Medulla oblongata (tissue), 1 donor: Measurements from ENCODE around the gene GCK.

ENCODE experiments used
- DNase-seq: peaks from one replicate; pipeline ENCODE4 v3.0.0-alpha.2; 2015; ENCODE audit errors: extremely low spot score

GCK gene

DNA sequence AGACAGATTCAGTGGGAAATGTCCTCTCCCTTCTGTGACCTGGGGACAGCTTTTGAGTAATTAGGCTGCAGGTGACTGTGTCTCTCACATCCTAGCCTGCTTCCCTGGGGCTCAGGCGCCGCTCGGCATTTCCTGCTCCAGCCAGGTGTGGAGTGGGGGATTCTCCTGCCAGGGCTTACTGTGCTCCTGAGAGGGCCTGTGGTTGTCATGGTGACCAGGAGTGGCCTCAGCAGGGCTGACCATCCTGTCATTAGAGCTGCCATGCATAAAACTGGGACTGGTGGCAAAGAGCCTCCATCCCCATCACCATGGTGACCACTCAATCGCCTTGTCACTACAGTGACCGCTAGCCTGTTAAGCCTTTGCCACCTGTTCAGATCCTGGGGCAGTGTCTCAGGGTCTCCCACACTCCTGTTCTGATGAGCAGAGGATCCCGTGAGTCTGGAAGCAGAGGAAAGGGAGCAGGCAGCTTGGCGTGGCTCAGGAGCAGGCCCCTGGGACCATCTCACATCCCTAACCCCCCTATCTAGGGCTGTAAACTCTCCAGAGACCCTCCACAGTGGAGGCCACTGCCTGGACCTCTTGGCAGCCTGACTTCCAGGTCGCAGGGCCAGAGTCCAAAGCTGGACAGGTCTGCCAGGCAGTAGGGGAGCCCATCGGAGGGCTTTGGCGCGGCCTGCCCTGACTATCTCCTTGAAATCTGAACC is at the start of gene GCK:
TSS of gene GCK (minus strand) at position 154 of the 707 bp plus-strand sequence. CDS start 486 bp downstream, outside the sequence.
- DNase-seq = no peak

DNA sequence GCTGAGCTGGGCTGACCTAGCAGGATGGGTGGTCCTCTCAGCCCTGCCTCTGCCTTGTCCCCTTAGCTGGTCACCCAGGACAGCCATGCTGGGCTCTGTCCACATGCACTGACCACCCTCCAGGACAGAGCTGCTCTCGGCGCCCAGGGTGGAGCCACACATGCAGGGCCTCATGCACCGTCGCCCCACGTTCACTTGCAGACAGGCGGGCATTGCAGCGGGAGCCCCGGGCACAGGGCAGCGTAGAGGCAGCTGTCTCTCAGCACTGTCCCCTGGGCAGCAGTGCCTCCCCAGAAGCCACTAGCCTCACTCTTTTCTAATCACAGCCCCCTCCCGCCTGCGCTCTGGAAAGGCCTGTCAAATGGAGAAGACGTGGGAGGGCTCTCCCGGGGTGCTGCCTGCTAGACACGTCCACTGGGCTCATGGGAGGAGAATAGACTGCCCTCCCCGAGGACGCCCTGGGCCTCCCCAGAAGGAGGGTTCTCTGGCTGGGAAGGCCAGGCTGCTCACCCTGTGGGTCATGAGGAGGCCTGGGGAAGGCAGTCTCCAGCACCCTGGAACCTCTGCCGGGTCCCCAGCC is 49.0 kb upstream of the GCK start:
- no peak for DNase-seq

DNA sequence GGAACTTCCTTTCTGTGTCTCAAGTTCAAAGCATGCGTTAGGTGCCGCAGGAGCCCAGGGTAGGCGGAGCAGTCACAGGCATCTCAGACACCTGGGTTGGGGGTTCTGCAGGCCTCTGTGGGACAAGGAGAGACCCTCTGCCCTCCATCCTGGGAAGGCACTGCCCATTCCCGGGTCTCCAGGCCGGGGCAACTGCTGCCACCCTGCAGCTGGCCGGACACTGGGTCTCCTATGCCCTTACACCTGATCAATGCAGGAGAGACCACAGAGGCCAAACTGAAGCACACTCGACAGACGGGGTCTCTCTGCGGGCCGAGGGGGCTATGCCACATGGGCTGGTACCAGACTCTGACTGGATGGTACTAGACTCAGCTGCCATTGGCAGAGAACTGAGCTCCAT is 48.5 kb upstream of the GCK start:
- DNase-seq = no peak

DNA sequence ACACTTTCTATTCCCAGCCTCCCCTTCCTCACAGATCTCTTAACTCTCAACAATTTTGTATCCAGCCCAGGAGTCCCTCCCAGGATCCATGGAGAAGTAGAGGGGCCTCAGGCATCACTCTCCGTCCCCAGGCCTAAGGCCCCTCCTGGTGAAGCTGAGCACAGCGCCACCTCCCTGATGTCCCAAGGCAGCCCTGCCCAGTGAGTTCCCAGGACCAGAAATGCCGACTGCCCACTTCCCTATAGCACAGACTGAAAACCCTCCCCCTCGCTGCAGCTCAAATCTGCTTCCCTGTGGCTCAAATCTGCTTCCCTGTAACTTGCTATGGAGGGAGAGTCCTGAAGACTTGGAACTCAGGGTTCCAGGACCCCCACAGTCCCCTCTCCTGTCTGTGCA is 47.1 kb upstream of the GCK start:
- DNase-seq = no peak

DNA sequence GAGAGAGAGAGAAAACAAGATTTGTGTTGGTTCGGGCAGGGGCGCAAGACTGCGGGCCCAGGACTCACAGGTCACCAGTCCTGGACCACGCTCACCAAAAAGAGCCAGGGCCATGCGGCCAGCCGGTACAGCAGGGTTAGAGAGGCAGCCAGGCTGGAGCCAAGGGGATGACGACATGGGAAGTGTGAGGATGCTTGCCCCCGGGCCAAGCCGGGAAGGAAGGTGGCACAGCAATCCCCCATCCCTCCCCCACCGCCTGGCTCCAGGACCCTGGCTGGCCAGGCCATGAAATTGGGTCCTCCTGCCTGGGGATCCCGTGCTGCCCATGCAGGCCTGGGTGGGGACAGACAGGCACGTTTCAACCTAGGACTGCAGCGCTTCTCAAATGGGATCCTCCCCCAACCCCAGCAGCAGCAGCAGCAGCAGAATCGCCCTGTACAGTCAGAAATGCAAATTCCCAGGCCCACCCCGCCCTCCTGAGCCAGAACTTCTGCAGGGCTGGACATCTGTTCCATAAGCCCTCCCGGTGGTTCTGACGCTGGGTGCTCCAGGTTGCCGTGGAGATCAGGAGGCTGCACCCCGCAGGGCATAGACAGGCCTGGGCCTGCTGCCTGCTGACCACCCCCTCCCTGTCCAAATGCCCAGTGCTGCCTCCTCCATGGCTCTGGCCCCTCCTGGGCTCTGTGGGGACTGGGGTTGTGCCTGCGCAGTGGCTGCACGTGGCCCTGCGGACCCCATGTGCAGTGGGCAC is 46.5 kb upstream of the GCK start:
- DNase-seq = peak; percentile 62

DNA sequence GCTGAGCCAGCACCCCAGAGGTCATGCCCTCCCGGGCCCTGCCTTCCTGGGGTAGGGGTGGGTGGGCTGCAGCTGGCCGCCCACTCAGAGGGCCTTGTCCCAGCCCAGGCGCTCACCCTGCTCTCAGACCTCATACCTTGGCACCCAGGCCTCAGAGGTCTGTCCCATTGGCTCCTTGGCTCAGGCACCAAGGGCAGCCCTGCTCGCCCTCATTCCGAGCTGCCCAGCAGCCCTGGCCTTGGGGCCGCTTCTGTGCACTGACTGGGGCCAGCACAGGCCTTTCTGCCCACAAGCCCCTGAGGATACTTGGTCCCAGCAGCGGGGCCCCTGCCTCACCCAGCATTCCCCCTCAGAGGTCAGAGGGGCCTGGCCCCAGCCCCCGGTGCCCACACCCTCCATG is 45.8 kb upstream of the GCK start:
- no peak for DNase-seq

DNA sequence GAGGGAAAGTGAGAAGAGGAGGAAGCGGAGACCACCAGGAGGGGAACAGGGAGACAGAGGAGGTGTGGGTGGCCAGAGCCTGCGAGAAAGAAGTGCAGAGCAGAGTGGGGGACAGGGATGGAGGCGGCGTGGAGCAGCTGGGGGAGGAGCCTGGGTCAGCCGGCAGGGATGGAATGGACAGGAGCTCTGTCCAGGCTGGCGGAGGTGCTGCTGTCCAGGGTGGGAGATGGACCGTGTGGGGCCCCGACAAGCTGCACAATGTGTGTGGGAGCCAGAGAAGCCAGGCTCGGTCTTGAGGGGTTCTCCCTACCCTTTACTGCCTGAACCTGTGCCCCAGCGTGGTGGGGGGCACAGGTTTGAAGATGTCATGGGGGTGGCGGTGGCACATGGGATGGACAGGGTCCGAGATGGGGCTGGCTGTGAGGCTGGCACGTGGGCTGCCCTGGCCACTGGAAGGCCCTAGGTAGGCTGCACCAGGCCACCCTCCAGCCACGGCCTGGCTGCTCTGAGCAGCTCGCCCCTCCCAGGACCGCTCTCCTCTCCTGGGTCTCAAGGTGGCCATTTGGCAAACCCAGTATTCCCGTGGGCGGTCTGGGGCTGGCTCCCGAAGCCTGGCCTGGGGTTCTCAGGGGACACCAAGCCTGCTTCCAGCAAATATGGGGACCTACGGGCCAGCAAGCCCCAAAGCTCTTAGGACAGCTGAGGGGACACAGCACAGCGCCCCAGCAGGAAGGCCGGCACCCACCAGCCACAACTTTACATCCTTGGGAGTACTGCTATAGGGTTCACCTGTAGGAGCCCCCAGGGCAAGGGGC is 43.9 kb upstream of the GCK start:
- DNase-seq = no peak

DNA sequence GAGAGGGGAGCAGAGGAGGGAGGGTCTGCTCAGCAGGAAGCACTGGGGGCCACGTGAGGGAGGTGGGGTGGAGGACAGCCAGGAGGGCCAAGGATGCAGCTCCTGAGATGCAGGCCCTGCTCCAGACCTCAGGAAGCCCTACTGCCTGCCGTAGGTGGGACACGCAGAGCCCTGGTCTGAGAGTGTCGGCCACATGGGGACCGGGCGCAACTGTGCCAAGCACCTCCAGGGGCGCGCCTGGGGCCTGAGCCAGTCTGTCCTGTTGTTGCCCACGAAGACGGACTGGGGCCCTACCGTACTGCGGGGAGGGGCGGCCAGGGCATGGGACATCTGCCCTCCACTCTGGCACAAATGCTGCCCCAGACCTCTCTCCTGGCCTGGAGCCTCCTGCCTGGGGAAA is 43.2 kb upstream of the GCK start:
- DNase-seq = no peak

DNA sequence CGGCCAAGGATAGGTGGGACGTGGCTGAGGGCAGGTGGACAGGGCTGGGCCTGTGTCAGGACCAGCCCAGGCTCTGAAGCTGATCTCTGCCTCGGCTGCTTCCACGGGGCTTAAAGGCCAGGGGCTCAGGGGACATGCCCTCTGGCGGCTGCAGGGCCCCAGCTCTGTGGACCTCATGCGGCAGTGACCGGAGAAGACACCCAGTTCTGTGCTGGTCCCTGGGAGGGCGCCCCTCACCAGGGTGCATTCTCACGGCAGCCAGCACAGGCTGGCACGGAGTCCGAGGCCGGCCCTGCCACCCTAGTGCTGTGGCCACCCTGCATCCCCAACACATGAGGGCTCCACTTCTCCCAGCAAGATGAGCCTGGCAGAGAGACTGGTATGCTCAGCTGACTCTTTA is 41.8 kb upstream of the GCK start:
- DNase-seq = no peak

DNA sequence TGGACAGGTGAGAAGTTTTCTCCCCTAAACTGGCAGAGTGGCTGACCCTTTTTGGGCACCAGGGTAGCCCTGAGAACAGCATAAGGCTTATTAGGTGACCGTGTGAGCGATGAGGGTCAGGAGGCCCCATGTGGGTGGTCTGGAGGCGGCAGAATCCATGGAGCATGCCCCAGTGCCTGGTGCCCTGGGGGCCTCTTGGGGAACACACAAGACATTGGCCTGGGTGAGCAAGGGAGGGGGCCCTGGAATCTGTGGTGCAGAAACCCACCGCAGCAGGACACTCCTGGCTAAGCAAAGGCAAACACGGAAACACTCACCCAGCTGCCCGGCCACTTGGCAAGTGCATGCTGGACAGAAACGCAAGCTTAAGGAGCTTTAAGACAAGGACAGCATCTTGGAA is 41.0 kb upstream of the GCK start:
- DNase-seq = no peak

DNA sequence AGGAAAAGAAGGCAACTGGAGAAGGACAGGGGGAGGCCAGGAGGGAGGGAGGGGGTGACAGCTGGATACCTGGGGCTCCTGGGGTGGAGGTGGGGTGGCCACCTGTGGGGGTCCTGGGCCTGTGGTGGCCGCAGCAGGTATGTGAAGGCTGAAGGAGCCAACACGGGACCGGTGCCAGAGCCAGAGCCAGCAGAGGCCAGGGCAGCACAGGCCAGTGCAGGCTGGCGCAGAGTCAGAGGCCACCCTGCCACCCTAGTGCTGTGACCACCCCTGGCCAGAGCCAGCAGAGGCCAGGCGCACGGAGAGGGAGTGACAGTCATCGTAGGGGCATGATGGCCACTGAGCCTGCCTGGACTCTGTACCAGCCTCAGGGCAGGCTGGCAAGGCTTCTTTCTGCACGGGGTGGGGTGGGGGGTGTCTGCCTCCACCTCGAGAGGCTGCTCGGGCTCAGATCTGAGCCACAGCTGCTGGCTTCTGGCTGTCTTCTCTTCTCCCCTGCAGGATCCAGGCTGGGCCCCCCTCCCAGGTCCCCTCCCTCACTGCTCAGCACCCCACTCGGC is 40.4 kb upstream of the GCK start:
- DNase-seq = no peak

DNA sequence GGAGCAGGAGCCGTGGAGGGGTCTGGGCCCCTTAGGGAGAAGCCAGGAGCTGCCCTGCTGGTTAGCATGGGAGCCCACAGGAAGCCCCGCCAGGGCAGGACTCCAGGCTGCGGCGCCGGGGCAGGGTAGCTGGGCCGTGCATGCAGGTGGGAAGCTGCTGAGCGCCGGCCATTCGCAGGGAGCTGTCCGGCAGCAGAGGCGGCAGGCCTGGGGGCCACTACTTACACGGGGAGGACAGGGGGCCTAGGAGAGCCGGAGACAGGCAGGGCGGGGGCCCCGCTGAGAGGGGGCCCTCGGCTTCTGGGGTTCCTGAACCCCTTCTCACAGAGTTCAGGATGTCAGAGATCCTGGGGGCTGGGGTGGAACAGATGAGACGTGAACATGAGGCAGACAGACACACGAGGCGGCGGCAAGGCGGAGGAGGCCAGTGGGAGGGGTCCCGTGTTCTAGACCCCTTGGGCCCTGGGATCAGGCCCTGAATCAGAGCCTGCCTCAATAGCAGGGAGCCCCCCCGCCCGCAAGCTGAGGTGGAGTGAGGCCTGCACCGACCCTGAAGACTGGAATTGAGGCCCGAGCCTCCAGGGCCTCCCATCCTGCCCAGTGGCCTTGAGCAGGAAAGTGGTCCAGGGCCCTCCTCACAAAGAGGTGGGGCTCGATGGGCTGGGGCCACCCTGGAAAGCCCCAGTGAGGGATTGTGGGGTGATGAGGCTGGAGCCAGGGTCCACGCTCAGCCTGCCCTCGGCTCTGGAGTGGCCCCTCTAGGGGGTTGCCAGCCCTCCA is 39.5 kb upstream of the GCK start:
- no peak for DNase-seq

DNA sequence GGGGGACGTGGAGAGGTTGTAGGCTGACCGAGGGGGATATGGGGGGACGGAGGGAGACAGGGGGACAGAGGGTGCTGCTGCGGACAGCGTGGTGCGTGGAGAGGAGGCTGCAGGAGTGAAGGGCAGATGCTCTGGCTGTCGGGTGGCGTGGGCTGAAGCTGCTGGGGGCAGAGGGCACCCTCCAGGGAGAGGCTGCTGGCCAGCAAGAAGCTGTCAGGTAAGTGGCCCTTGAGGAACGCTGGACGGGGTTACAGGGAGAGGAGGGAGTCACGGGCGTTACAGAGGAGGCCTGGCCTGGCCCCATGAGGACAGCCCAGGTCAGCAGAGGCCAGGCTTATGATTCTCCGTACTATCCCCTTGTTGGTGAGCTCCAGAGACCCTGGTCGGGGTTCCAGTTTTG is 38.7 kb upstream of the GCK start:
- no peak for DNase-seq

DNA sequence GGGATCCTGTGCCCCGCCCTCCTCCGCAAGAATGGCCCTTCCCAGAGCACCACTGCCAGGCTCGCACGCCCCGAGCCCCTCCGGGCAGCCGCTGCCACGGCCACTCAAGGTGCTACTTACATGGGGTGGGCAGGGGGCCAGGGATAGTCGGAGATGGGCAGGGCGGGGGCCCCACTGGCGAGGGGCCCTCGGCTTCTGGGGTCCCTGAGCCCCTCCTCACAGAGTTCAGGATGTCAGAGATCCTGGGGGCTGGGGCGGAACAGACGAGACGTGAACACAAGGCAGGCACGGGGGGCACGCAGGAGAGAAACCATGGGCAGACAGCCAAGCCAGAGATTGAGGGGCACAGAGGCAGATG is 37.1 kb upstream of the GCK start:
- no peak for DNase-seq

DNA sequence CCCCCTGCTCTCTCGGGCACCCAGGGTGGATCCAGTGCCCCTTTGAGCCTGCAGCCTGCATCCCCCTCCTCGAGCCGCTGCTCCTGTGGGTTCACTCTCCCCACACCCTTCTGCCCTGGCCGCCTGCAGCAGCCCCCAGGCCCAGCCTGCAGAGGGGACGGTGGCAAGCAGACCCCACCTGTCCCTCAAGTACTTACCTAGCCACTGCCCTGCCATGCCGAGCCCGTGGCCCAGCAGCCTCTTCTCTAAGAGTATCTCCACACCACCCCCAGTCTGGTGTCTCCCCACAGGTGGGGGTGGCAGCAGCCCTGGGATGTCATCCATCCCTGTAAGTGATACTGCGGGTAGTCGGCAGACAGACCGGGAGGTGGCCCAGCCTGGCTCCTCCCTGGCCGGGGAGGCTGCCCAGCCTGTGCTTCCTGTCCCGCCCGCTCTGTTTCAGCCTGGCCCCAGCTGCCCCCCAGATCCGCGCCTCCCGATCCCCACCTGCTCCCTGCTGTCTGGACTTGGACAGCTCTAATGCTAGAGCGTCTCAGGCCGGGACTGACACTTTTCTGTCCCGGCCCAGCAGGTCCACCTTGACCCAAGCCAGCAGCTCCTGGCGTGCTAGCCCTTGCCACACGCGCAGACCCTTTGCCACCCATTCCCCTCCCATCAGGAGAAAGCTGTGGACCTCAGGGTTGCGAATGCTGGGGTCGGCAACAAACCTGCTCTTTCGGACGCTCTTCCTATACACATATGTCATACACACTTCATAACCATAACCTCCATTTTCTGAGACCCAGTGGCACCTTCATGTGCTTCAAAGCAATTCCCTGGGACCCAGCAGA is 36.5 kb upstream of the GCK start:
- DNase-seq = no peak

DNA sequence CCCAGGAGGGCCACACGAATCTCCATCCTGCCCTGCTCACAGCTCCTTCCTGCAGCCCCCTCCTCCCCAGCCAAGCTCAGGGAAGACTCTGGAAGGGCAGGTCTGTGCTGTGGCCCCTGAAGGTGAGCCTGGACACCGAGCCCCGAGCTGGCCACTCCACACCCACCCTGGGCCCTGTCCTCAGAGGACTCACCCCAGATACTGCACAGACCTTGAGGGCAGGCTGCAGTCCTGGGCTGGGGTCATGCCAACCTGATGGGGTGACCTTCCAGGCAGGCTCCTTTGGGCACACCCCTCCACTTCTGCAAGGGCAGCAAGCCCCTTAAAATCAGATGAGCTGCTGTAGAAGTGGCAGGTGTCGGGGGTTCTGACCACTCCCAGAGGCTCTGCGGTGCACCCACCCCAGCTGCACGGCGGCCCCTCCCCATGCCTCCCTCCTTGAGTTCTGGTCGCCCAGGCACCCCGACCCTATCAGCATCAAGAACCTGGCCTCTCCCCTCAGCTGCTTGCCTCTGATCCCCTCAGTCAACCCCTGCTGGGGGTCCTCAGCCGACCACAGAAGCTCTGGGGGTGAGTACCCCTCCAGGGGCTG is 35.8 kb upstream of the GCK start:
- no peak for DNase-seq

DNA sequence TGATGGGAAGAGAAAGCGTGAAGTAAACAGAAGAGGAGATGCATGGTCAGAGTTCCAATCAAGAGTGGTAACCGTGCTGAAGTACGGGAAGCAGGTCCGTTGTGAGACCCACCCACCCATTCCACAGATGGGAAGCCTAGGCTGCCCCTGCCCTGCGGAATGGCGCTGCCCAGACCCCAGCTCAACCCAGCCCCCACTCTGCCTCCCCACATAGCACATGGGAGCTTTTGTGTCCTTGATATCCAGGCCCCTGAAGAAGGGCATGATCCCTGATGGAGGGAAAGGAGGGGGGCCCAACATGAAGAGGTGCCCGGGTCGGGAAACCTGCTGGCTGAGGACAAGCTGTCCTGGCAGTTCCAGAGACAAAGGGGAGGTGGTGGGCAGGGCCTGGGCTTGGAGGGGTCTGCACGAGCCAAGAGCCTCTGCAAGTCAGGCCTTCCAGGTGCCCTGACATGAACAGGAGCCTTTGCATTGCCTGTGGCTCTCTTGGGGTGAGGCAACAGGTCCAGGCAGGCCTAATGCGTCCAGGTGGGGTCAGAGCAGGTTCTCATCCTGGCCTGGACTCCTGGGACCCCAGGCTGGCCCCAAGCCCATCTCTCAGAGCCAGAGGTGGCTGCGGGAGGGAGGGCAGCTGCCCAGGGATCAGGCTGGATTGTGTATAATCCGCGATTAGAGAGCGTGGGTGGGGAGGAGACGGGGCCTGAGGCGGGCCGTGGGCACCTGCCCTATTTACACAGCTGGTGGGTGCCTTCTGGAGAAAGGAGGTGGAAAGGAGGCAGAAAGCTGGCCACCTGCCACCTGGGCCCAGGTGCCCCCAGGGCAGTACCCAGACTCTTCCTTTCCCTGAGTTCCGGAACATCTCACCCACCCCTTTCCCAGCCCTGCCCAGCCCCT is 35.1 kb upstream of the GCK start:
- no peak for DNase-seq

DNA sequence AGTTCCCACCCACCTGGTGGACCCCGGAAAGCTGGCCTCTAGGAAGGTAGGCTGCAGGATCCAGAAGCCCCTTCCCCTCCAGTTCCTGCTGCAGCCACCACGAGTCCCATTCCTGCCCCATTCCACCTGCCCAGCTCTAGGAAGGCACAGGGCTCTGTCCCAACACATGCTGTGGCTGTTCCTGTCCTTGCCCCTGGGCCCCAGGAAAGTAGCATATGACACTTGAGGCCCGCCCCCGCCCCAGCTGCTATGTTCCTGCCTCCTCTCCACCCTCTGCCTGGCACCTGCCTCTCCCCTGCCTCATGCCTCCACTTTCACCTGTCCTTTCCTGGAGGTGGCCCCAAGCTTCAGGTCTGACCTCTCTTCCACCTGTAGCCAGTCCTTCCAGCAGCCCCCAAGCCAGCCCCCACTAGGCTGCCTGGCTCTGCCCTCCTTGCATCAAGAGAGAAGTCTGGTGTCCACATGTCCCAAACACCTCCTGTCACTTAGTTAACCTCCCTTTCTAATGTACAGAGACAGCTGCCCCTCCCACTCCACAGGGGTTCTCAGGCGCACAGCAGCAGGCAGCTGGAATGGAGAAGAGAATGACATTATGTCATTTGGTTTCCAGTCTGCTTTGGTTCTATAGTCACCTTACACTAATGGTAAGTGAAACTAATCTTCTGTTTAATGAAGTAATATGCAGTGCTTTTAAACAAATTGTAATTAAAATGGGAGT is 34.3 kb upstream of the GCK start:
- DNase-seq = no peak
